ENCODE measurements around the gene FXR2.

GRCh38 chr17:7572588-7573323 is 41.9 kb downstream of the FXR2 start:
- peak; percentile 96 to 98 (median 98) for TF ChIP-seq POLR2A (IDR thresholded peaks at IDR 0.05)
- TF ChIP-seq CTCF (IDR thresholded peaks at IDR 0.05 in 8 of 11, conservative IDR thresholded peaks at IDR 0.05 in 3 of 11) = peak in 7 of 11 experiments; percentile 13 to 40 (median 22)
- TF ChIP-seq POLR2AphosphoS5 (IDR thresholded peaks at IDR 0.05) = peak; percentile 99 to 100 (median 100)
